Measurements from ENCODE around the gene PPP2R5C. TPM values are rescaled to one million over a fixed set of nuclear protein-coding genes. Genes with fewer than 3 reads are reported as not detected.

Gene PPP2R5C
- total and polyA plus RNA-seq, 2 donors (not counting 3 experiments of a cell fraction or from before 2014, with no cell fraction given) = 42.6 to 83.6 TPM

DNA sequence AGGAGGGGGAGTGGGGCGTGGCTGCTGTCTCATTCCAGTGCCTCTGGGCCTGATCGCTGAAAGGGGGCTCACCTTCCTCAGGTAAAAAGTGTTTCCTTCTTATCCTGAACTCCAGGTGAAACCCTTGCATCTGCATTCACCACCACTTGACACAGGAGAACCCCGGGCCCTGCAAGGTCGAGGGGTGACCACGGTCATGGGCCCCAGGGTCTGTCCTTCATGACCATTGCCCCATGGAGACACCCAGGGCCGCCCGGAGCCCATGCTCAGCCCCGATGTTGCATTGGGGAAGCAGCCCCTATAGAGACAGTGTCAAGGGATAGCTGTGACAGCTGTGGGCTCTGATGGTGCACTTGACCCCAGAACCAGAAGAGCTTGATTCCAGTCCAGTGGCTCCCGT lies 168.4 kb downstream of the PPP2R5C start:
- no peaks in the 10 kb centered on the region for H4K20me1 ChIP-seq (replicated peaks; ENCODE audit: control insufficient read depth, extremely low read depth, insufficient read depth, low read length)
- TF ChIP-seq FOS (IDR thresholded peaks at IDR 0.05; ENCODE audit: borderline replicate concordance, insufficient read depth, low read length) (no peak), MYC (IDR thresholded peaks at IDR 0.05; ENCODE audit: low read depth, low read length) (no peak), POLR2A (IDR thresholded peaks at IDR 0.05; ENCODE audit: low read depth, low read length) (no peak), POLR2AphosphoS5 (IDR thresholded peaks at IDR 0.05; ENCODE audit: insufficient read depth, low read depth, low read length) (no peak)
- H3K9me1 ChIP-seq (replicated peaks; ENCODE audit: control insufficient read depth, extremely low read depth, insufficient read depth, low read length) = no peaks in the 10 kb centered on the region
- H2AFZ ChIP-seq (ENCODE audit: low read depth, low read length) = no peak overlapping the region
- no peaks in the 10 kb centered on the region for H3K9me3 ChIP-seq (replicated peaks; ENCODE audit: control insufficient read depth, insufficient read depth, low read length)
- H3K4me2 ChIP-seq (ENCODE audit: insufficient read depth, low read length) = no peak overlapping the region
- FAIRE-seq (no peak), DNase-seq (ENCODE audit: low read depth, low spot score) (no peak)
- no TSS peak for BruUV-seq (replicated peaks)
- no peaks in the 10 kb centered on the region for H3K79me2 ChIP-seq (ENCODE audit: control insufficient read depth, insufficient read depth, low read length)
- intact Hi-C loops (cut with micrococcal nuclease) = no loop called here
- H3K27me3 ChIP-seq (ENCODE audit: control insufficient read depth in 2 of 2, insufficient read depth in 2 of 2, low read length in 2 of 2) = peaks cover 0 to under 1% of the 10 kb centered on the region in 2 experiments
- H3K36me3 ChIP-seq (ENCODE audit: control insufficient read depth in 2 of 2, extremely low read depth in 1 of 2, insufficient read depth in 2 of 2, low read length in 2 of 2) = peaks cover 0 to 4% of the 10 kb centered on the region in 2 experiments
- dilution Hi-C loops (cut with MboI; ENCODE audit: extremely low pct_ligation_motif_present, low sequenced_read_pairs) = no loop called here
- no peaks in the 10 kb centered on the region for H3K4me1 ChIP-seq (ENCODE audit: control insufficient read depth, extremely low read depth, insufficient read depth, low read length)
- H3K4me3 ChIP-seq (replicated peaks in 1 of 3; ENCODE audit: insufficient read depth in 1 of 3, low read depth in 1 of 3, low read length in 3 of 3) = no peak overlapping the region
- POLR2A ChIA-PET = no interaction called here
- no peak overlapping the region for H3K27ac ChIP-seq (ENCODE audit: insufficient read depth, low read depth, low read length)
- CTCF ChIA-PET = interaction anchor here (1.4 kb wide), 1 partner anchor 159 kb away, joined by 6 read pairs; no protein-coding TSS in a partner anchor
- H3K9ac ChIP-seq (replicated peaks; ENCODE audit: extremely low read depth, insufficient read depth, low read length) = no peak overlapping the region

DNA sequence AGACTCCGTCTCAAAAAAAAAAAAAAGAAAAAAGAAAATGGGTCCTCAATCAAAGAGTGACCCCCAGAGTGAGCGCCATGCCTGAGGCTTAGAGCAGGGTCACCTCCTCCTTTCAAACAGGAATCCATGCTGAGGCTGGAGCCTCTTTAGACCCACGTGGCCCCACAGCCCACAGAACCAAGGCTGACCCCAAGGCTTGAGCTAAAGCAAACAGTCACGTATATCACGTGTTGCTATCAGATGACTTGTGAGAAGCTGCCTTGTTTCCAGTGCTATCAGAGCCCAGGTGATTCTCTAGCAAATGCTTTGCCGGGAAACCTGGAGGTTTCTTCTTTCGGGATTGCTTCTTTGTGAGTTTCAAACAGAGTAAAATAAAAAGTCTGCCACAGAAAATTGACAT lies 171.2 kb downstream of the PPP2R5C start:
- H4K20me1 ChIP-seq (replicated peaks; ENCODE audit: control insufficient read depth, extremely low read depth, insufficient read depth, low read length) = no peaks in the 10 kb centered on the region
- H3K79me2 ChIP-seq (ENCODE audit: control insufficient read depth, insufficient read depth, low read length) = no peaks in the 10 kb centered on the region
- dilution Hi-C loops (cut with MboI; ENCODE audit: extremely low pct_ligation_motif_present, low sequenced_read_pairs) = no loop called here
- no peaks in the 10 kb centered on the region for H3K4me1 ChIP-seq (ENCODE audit: control insufficient read depth, extremely low read depth, insufficient read depth, low read length)
- DNase-seq (ENCODE audit: low read depth, low spot score) (no peak), FAIRE-seq (no peak)
- H3K9ac ChIP-seq (replicated peaks; ENCODE audit: extremely low read depth, insufficient read depth, low read length) = no peak overlapping the region
- H3K4me3 ChIP-seq (replicated peaks in 1 of 3; ENCODE audit: insufficient read depth in 1 of 3, low read depth in 1 of 3, low read length in 3 of 3) = no peak overlapping the region
- TF ChIP-seq MYC (IDR thresholded peaks at IDR 0.05; ENCODE audit: low read depth, low read length) = no peak
- TF ChIP-seq, protein P1, sequence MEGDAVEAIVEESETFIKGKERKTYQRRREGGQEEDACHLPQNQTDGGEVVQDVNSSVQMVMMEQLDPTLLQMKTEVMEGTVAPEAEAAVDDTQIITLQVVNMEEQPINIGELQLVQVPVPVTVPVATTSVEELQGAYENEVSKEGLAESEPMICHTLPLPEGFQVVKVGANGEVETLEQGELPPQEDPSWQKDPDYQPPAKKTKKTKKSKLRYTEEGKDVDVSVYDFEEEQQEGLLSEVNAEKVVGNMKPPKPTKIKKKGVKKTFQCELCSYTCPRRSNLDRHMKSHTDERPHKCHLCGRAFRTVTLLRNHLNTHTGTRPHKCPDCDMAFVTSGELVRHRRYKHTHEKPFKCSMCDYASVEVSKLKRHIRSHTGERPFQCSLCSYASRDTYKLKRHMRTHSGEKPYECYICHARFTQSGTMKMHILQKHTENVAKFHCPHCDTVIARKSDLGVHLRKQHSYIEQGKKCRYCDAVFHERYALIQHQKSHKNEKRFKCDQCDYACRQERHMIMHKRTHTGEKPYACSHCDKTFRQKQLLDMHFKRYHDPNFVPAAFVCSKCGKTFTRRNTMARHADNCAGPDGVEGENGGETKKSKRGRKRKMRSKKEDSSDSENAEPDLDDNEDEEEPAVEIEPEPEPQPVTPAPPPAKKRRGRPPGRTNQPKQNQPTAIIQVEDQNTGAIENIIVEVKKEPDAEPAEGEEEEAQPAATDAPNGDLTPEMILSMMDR (IDR thresholded peaks at IDR 0.05; ENCODE audit: extremely low read depth in 1 of 2, insufficient read depth in 1 of 2, low read depth in 1 of 2, low read length in 2 of 2) = no peak
- no peak for TF ChIP-seq GATA2 (IDR thresholded peaks at IDR 0.05; ENCODE audit: insufficient read depth, insufficient read length, low read depth, low read length)
- TF ChIP-seq JUN (IDR thresholded peaks at IDR 0.05; ENCODE audit: borderline replicate concordance, insufficient read depth, insufficient read length, low read depth) = no peak
- no peak for TF ChIP-seq EZH2 (IDR thresholded peaks at IDR 0.05; ENCODE audit: borderline replicate concordance, low read depth, low read length, severe bottlenecking)
- no peak for TF ChIP-seq FOS (IDR thresholded peaks at IDR 0.05; ENCODE audit: borderline replicate concordance, insufficient read depth, low read length)
- H3K9me3 ChIP-seq (replicated peaks; ENCODE audit: control insufficient read depth, insufficient read depth, low read length) = no peaks in the 10 kb centered on the region
- ChIA-PET POLR2A (no interaction called here), CTCF (interaction anchor here (2.3 kb wide), 1 partner anchor 162 kb away, joined by 9 read pairs; no protein-coding TSS in a partner anchor)
- H2AFZ ChIP-seq (ENCODE audit: low read depth, low read length) = no peak overlapping the region
- no peak overlapping the region for H3K27ac ChIP-seq (ENCODE audit: insufficient read depth, low read depth, low read length)
- intact Hi-C loops (cut with micrococcal nuclease) = no loop called here
- no peaks in the 10 kb centered on the region for H3K9me1 ChIP-seq (replicated peaks; ENCODE audit: control insufficient read depth, extremely low read depth, insufficient read depth, low read length)
- peaks cover 0 to 2% of the 10 kb centered on the region in 2 experiments for H3K27me3 ChIP-seq (ENCODE audit: control insufficient read depth in 2 of 2, insufficient read depth in 2 of 2, low read length in 2 of 2)
- no TSS peak for BruUV-seq (replicated peaks)
- no peaks in the 10 kb centered on the region for H3K36me3 ChIP-seq (ENCODE audit: control insufficient read depth in 2 of 2, extremely low read depth in 1 of 2, insufficient read depth in 2 of 2, low read length in 2 of 2)
- H3K4me2 ChIP-seq (ENCODE audit: insufficient read depth, low read length) = no peak overlapping the region
